NT2/D1 (cell line): ENCODE measurements around the gene GAREM1.

Experiments
- DNase-seq: peaks from one replicate; pipeline ENCODE4 v3.0.0-alpha.2; 2011; ENCODE audit warnings: low read depth, low spot score
- H3K27me3 ChIP-seq: 2 replicates; pipeline ENCODE4 v1.6.0; 2011; ENCODE audit warnings: mild to moderate bottlenecking; ENCODE audit not compliant: insufficient read length, insufficient read depth
- H3K36me3 ChIP-seq: 2 replicates; pipeline ENCODE4 v1.6.1; 2011; ENCODE audit warnings: mild to moderate bottlenecking, low read length, mixed read lengths; ENCODE audit not compliant: insufficient read depth, insufficient read length
- H3K4me1 ChIP-seq: 2 replicates; pipeline ENCODE4 v1.5.1; 2011; ENCODE audit not compliant: insufficient read depth, insufficient read length
- H3K4me3 ChIP-seq: 2 replicates; pipeline ENCODE4 v1.5.1; 2011; ENCODE audit warnings: low read depth; ENCODE audit not compliant: insufficient read length
- H3K9ac ChIP-seq: 2 replicates; pipeline ENCODE4 v1.6.0; 2011; ENCODE audit warnings: low read depth; ENCODE audit not compliant: insufficient read length
- H3K9me3 ChIP-seq: 2 replicates; pipeline ENCODE4 v1.5.1; 2011; ENCODE audit warnings: mild to moderate bottlenecking, low read length; ENCODE audit not compliant: insufficient read depth
- SUZ12 ChIP-seq: IDR thresholded peaks from 2 replicates; pipeline ENCODE4 v1.6.1; 2011; ENCODE audit not compliant: insufficient read length, insufficient read depth; ENCODE audit errors: extremely low read depth
- YY1 ChIP-seq: IDR thresholded peaks from 2 replicates; pipeline ENCODE4 v1.6.1; 2011; ENCODE audit not compliant: insufficient read length, insufficient read depth
- ZNF274 ChIP-seq: IDR thresholded peaks from 2 replicates; pipeline ENCODE4 v1.6.1; 2011; ENCODE audit warnings: mild to moderate bottlenecking, low read depth, low read length

The GAREM1 gene

GRCh38 chr18:32326450-32327308 lies 144.0 kb downstream of the GAREM1 start:
- TF ChIP-seq YY1 (no peak), ZNF274 (no peak), SUZ12 (no peak)
- H3K9me3 ChIP-seq = no peaks in the 10 kb centered on the region
- DNase-seq = no peak
- H3K4me1 ChIP-seq = no peaks in the 10 kb centered on the region
- no peak overlapping the region for H3K4me3 ChIP-seq
- H3K27me3 ChIP-seq = no peaks in the 10 kb centered on the region
- no peaks in the 10 kb centered on the region for H3K36me3 ChIP-seq
- no peak overlapping the region for H3K9ac ChIP-seq

DNA sequence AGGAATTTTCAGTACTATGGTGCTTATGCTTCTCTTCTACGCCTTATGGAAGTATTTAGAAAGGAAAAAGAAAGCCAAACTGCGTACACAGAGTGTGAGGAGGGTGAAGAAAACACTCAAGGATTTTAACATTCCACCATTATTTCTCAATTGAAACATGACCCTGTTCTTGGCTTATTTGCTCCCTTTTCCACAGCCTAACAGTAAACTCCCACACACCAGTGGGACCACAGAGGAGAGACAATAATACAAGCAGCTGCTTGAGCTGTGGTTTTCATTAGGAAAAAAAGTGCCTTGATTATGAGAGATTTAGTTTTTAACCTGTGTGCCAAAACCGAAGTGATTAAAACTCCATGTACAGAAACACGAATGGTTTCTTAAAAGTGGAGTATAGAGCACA lies 146.5 kb downstream of the GAREM1 start:
- Histone ChIP-seq H3K27me3 (no peaks in the 10 kb centered on the region), H3K9me3 (no peaks in the 10 kb centered on the region), H3K9ac (no peak overlapping the region), H3K4me3 (no peak overlapping the region), H3K36me3 (no peaks in the 10 kb centered on the region), H3K4me1 (no peaks in the 10 kb centered on the region)
- TF ChIP-seq YY1 = no peak
- TF ChIP-seq ZNF274 = no peak
- no peak for TF ChIP-seq SUZ12
- DNase-seq = no peak

DNA sequence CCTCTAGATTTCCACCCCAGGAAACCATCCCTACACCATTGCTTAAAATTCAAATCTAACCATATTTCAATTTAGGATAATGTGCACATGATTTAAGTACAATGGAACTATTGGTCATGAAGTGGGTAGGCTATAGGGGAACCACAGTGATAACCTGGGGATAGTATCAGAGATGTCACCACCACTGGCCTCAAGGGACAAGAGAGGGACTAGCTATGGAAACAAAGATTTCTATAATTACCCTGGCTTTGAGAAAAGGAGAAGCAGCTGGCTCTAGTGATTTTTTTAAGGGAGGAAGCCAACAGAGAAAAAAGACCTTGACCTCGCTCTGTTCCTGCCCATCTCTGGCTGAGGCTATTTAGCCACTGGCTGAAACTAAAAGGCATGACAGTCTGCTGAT lies 148.9 kb downstream of the GAREM1 start:
- Histone ChIP-seq H3K9me3 (no peaks in the 10 kb centered on the region), H3K36me3 (no peaks in the 10 kb centered on the region), H3K9ac (no peak overlapping the region), H3K4me1 (no peaks in the 10 kb centered on the region), H3K27me3 (no peaks in the 10 kb centered on the region), H3K4me3 (no peak overlapping the region)
- TF ChIP-seq YY1 (no peak), ZNF274 (no peak), SUZ12 (no peak)
- no peak for DNase-seq

GRCh38 chr18:32319084-32319483 lies 151.6 kb downstream of the GAREM1 start:
- no peak for TF ChIP-seq ZNF274
- no peak for TF ChIP-seq YY1
- no peak for TF ChIP-seq SUZ12
- Histone ChIP-seq H3K9ac (no peak overlapping the region), H3K4me1 (no peaks in the 10 kb centered on the region), H3K9me3 (no peaks in the 10 kb centered on the region), H3K36me3 (no peaks in the 10 kb centered on the region), H3K4me3 (no peak overlapping the region), H3K27me3 (no peaks in the 10 kb centered on the region)
- DNase-seq = no peak

DNA sequence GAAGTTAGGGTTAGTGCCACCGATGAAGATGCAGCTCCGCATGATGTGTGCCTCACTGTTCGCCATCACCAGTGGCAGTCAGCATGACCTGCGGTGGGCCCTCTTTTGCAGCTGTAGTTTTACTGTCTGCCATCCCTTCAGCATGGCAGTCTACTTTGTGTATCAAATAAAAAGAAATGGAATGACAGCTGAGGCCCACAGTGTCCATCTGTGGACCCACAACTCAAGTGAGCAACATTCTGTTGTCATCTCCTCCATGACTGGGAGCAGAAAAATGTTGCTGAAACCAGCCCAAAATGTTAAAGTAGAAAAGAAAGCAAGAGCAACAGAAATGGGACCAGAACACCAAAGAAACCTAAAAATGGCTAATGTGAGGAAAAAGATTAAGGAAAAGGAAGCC lies 152.1 kb downstream of the GAREM1 start:
- TF ChIP-seq YY1 (no peak), ZNF274 (no peak), SUZ12 (no peak)
- Histone ChIP-seq H3K4me1 (no peaks in the 10 kb centered on the region), H3K9ac (no peak overlapping the region), H3K36me3 (no peaks in the 10 kb centered on the region), H3K4me3 (no peak overlapping the region), H3K27me3 (no peaks in the 10 kb centered on the region), H3K9me3 (no peaks in the 10 kb centered on the region)
- DNase-seq = no peak

- DNase-seq = no peak
- Histone ChIP-seq H3K4me1 (no peaks in the 10 kb centered on the region), H3K4me3 (no peak overlapping the region), H3K9me3 (no peaks in the 10 kb centered on the region), H3K9ac (no peak overlapping the region), H3K36me3 (no peaks in the 10 kb centered on the region), H3K27me3 (no peaks in the 10 kb centered on the region)
- TF ChIP-seq SUZ12 (no peak), YY1 (no peak), ZNF274 (no peak)
Observed at GRCh38 chr18:32317651-32318050, 153.0 kb downstream of the GAREM1 start.

DNA sequence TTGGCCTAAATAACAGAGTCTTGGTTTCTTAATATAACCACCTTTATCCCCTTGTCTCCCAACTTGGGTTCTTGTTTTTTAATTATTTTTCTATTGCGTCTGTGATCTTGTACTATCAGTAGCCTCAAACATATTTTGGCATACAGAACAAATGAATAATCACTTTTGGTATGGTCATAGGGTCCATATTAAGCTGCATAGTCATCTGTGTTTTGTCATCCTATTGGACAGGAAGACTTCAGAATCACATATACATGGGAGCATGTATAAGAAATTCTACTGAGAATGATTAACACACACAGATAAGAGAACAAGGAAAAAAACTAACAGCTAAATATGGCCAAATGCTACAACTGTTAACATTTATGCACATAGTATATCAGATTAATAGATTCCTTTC lies 154.8 kb downstream of the GAREM1 start:
- Histone ChIP-seq H3K27me3 (no peaks in the 10 kb centered on the region), H3K36me3 (no peaks in the 10 kb centered on the region), H3K4me3 (no peak overlapping the region), H3K9me3 (no peaks in the 10 kb centered on the region), H3K4me1 (no peaks in the 10 kb centered on the region), H3K9ac (no peak overlapping the region)
- DNase-seq = no peak
- TF ChIP-seq ZNF274 (no peak), SUZ12 (no peak)
